IPS DF 6.9 (cell line): ENCODE results near the gene CACNA2D3.

Source experiments
- DNase-seq: peaks from one replicate; pipeline ENCODE4 v3.0.0-alpha.2; 2013; ENCODE audit warnings: low read depth, low spot score
- H3K27ac ChIP-seq: one replicate; pipeline ENCODE4 v1.5.1; 2013; ENCODE audit warnings: low read length, control low read depth
- H3K27me3 ChIP-seq: 2 replicates; pipeline ENCODE4 v1.6.1; 2013; ENCODE audit warnings: mild to moderate bottlenecking, low read length; ENCODE audit not compliant: control insufficient read depth, insufficient read depth
- H3K36me3 ChIP-seq: 2 replicates; pipeline ENCODE4 v1.6.1; 2013; ENCODE audit warnings: low read length; ENCODE audit not compliant: control insufficient read depth, insufficient read depth
- H3K4me1 ChIP-seq: 2 replicates; pipeline ENCODE4 v1.6.1; 2013; ENCODE audit warnings: low read length; ENCODE audit not compliant: control insufficient read depth, insufficient read depth
- H3K4me3 ChIP-seq: 2 replicates; pipeline ENCODE4 v1.5.1; 2013; ENCODE audit warnings: mild to moderate bottlenecking, low read length
- H3K9me3 ChIP-seq: 2 replicates; pipeline ENCODE4 v1.6.1; 2013; ENCODE audit warnings: low read length, inconsistent platforms; ENCODE audit not compliant: control insufficient read depth, insufficient read depth
- WGBS: extraction: QIAGEN DNeasy Blood & Tissue Kit; methylation state at CpG from one replicate; pipeline ENCODE4 v1.1.7; 2013; ENCODE audit warnings: mixed read lengths, missing lambda C conversion rate; ENCODE audit not compliant: insufficient read length, insufficient coverage; 5-methylcytosine and 5-hydroxymethylcytosine counted together

Gene CACNA2D3

GRCh38 chr3:54481606-54482365 lies 359.4 kb downstream of the CACNA2D3 start:
- H3K4me1 ChIP-seq = no peaks in the 10 kb centered on the region
- no peaks in the 10 kb centered on the region for H3K9me3 ChIP-seq
- H3K27ac ChIP-seq = no peak overlapping the region
- H3K36me3 ChIP-seq = no peaks in the 10 kb centered on the region
- WGBS = no CpG with 5 or more reads among the region's 8 CpGs
- no peak for DNase-seq
- H3K27me3 ChIP-seq = no peaks in the 10 kb centered on the region
- H3K4me3 ChIP-seq = no peak overlapping the region

- H3K27ac ChIP-seq = no peak overlapping the region
- WGBS = no CpG with 5 or more reads among the region's 6 CpGs
- no peaks in the 10 kb centered on the region for H3K9me3 ChIP-seq
- H3K4me3 ChIP-seq = no peak overlapping the region
- no peaks in the 10 kb centered on the region for H3K36me3 ChIP-seq
- no peaks in the 10 kb centered on the region for H3K4me1 ChIP-seq
- no peak for DNase-seq
- no peaks in the 10 kb centered on the region; the same call in 1 of the 2 replicates for H3K27me3 ChIP-seq
These were observed 362.0 kb downstream of the CACNA2D3 start for GRCh38 chr3:54484334-54484733.

- Histone ChIP-seq H3K9me3 (no peaks in the 10 kb centered on the region), H3K36me3 (no peaks in the 10 kb centered on the region), H3K27me3 (no peaks in the 10 kb centered on the region; the same call in 1 of the 2 replicates), H3K4me1 (no peaks in the 10 kb centered on the region), H3K4me3 (no peak overlapping the region), H3K27ac (no peak overlapping the region)
- DNase-seq = no peak
- WGBS = no CpG with 5 or more reads among the region's 1 CpG
These were observed 364.0 kb downstream of the CACNA2D3 start for GRCh38 chr3:54486317-54486716.

GRCh38 chr3:54488297-54488696 lies 365.9 kb downstream of the CACNA2D3 start:
- H3K27me3 ChIP-seq = no peaks in the 10 kb centered on the region; the same call in 1 of the 2 replicates
- H3K27ac ChIP-seq = no peak overlapping the region
- H3K36me3 ChIP-seq = no peaks in the 10 kb centered on the region
- DNase-seq = no peak
- H3K4me3 ChIP-seq = no peak overlapping the region
- no peaks in the 10 kb centered on the region for H3K9me3 ChIP-seq
- no peaks in the 10 kb centered on the region for H3K4me1 ChIP-seq
- WGBS = no CpG with 5 or more reads among the region's 5 CpGs

GRCh38 chr3:54494209-54494608 lies 371.9 kb downstream of the CACNA2D3 start:
- WGBS = no CpG with 5 or more reads among the region's 4 CpGs

GRCh38 chr3:54506603-54507002 lies 384.3 kb downstream of the CACNA2D3 start:
- DNase-seq = no peak
- H3K4me3 ChIP-seq = no peak overlapping the region
- no peaks in the 10 kb centered on the region; the same call in 1 of the 2 replicates for H3K27me3 ChIP-seq
- no peaks in the 10 kb centered on the region for H3K36me3 ChIP-seq
- H3K4me1 ChIP-seq = no peaks in the 10 kb centered on the region
- WGBS = no CpG with 5 or more reads among the region's 3 CpGs
- no peaks in the 10 kb centered on the region for H3K9me3 ChIP-seq
- H3K27ac ChIP-seq = no peak overlapping the region

More at GRCh38 chr3:54494209-54494608, 371.9 kb downstream of the CACNA2D3 start:
- no peak for DNase-seq
- H3K9me3 ChIP-seq = no peaks in the 10 kb centered on the region
- no peaks in the 10 kb centered on the region for H3K4me1 ChIP-seq
- no peak overlapping the region for H3K4me3 ChIP-seq
- no peak overlapping the region for H3K27ac ChIP-seq
- H3K36me3 ChIP-seq = no peaks in the 10 kb centered on the region
- H3K27me3 ChIP-seq = no peaks in the 10 kb centered on the region

- Histone ChIP-seq H3K4me1 (no peaks in the 10 kb centered on the region), H3K27ac (no peak overlapping the region), H3K4me3 (no peak overlapping the region), H3K27me3 (no peaks in the 10 kb centered on the region; the same call in 1 of the 2 replicates), H3K36me3 (no peaks in the 10 kb centered on the region), H3K9me3 (no peaks in the 10 kb centered on the region)
- no peak for DNase-seq
- WGBS = no CpG with 5 or more reads among the region's 1 CpG
These were observed 385.6 kb downstream of the CACNA2D3 start for GRCh38 chr3:54507876-54508460.

GRCh38 chr3:54510506-54510905 lies 388.2 kb downstream of the CACNA2D3 start:
- WGBS = no CpG with 5 or more reads among the region's 2 CpGs
- Histone ChIP-seq H3K4me1 (no peaks in the 10 kb centered on the region), H3K4me3 (no peak overlapping the region), H3K27me3 (no peaks in the 10 kb centered on the region; the same call in 1 of the 2 replicates), H3K36me3 (no peaks in the 10 kb centered on the region), H3K27ac (no peak overlapping the region), H3K9me3 (no peaks in the 10 kb centered on the region)
- no peak for DNase-seq

- no peak for DNase-seq
- Histone ChIP-seq H3K27ac (no peak overlapping the region), H3K36me3 (no peaks in the 10 kb centered on the region), H3K4me3 (no peak overlapping the region), H3K9me3 (no peaks in the 10 kb centered on the region), H3K4me1 (no peaks in the 10 kb centered on the region), H3K27me3 (no peaks in the 10 kb centered on the region; the same call in 1 of the 2 replicates)
- no CpG with 5 or more reads among the region's 4 CpGs for WGBS
These were observed 389.5 kb downstream of the CACNA2D3 start for GRCh38 chr3:54511766-54512365.

- H3K4me3 ChIP-seq = no peak overlapping the region
- no peaks in the 10 kb centered on the region for H3K27me3 ChIP-seq
- H3K27ac ChIP-seq = no peak overlapping the region
- no CpG with 5 or more reads among the region's 2 CpGs for WGBS
- no peaks in the 10 kb centered on the region for H3K4me1 ChIP-seq
- H3K36me3 ChIP-seq = no peaks in the 10 kb centered on the region
- DNase-seq = no peak
- no peaks in the 10 kb centered on the region for H3K9me3 ChIP-seq
These were observed 391.7 kb downstream of the CACNA2D3 start for GRCh38 chr3:54514006-54514405.
